Spleen (tissue), 11 donors: Measurements from ENCODE around the gene FAM20C. TPM values are rescaled to one million over a fixed set of nuclear protein-coding genes. Genes with fewer than 3 reads are reported as not detected.

Source experiments
- DNase-seq: peaks from one replicate; pipeline ENCODE4 v3.0.0-alpha.2; 2020
- H3K27ac ChIP-seq, 8 donors: fragments of 200-600 bp; sonication (generic) in 7 of 8; 1 replicate in 4 of 8; 2 replicates in 4 of 8; pipeline versions ENCODE4 v1.5.0 to v1.8.0; 2016 to 2021; ENCODE audit warnings: inconsistent platforms in 4 of 8, mild to moderate bottlenecking in 4 of 8, moderate library complexity in 1 of 8
- H3K27me3 ChIP-seq, 7 donors: fragments of 200-600 bp; sonication (generic) in 6 of 7; replicated peaks in 1 of 7; 1 replicate in 4 of 7; 2 replicates in 3 of 7; pipeline versions ENCODE4 v1.5.0 to v1.8.0; 2016 to 2021; ENCODE audit warnings: inconsistent platforms in 3 of 7, mild to moderate bottlenecking in 1 of 7
- H3K36me3 ChIP-seq, 6 donors: fragments of 200-600 bp; sonication (generic) in 5 of 6; 1 replicate in 4 of 6; 2 replicates in 2 of 6; pipeline versions ENCODE4 v1.5.0 to v1.8.0; 2016 to 2021; ENCODE audit warnings: inconsistent platforms in 2 of 6
- H3K4me1 ChIP-seq, 6 donors: fragments of 200-600 bp; sonication (generic) in 5 of 6; 1 replicate in 3 of 6; 2 replicates in 3 of 6; pipeline versions ENCODE4 v1.5.0 to v1.8.0; 2016 to 2021; ENCODE audit warnings: inconsistent platforms in 3 of 6
- H3K4me3 ChIP-seq, 8 donors: fragments of 200-600 bp; sonication (generic) in 7 of 8; 1 replicate in 4 of 8; 2 replicates in 4 of 8; pipeline versions ENCODE4 v1.5.0 to v1.8.0; 2016 to 2021; ENCODE audit warnings: inconsistent platforms in 4 of 8, mild to moderate bottlenecking in 4 of 8, moderate library complexity in 2 of 8
- H3K9me3 ChIP-seq, 8 donors: fragments of 200-600 bp; sonication (generic) in 7 of 8; 1 replicate in 4 of 8; 2 replicates in 4 of 8; pipeline versions ENCODE4 v1.5.0 to v1.8.0; 2016 to 2021; ENCODE audit warnings: inconsistent platforms in 4 of 8
- CTCF ChIP-seq, 11 experiments: fragments of 200-600 bp in 7 of 11; fragments of 450-650 bp in 4 of 11; sonication (generic) in 4 of 11; IDR thresholded peaks in 8 of 11; conservative IDR thresholded peaks in 3 of 11; 1 replicate in 7 of 11; 2 replicates in 4 of 11; pipeline versions ENCODE4 v1.4.0 to v1.8.0; 2016 to 2021; ENCODE audit warnings: antibody characterized with exemption in 11 of 11, inconsistent platforms in 4 of 11, mild to moderate bottlenecking in 1 of 11
- POLR2A ChIP-seq, 3 donors: fragments of 450-650 bp; IDR thresholded peaks; one replicate each; pipeline ENCODE4 v1.5.1; 2017; ENCODE audit warnings: antibody characterized with exemption in 3 of 3, mild to moderate bottlenecking in 1 of 3
- POLR2AphosphoS5 ChIP-seq, 3 donors: sonication (generic); formaldehyde crosslinking; IDR thresholded peaks; one replicate each; pipeline ENCODE4 v1.5.1; 2017; ENCODE audit warnings: antibody characterized with exemption in 3 of 3
- WGBS, 5 donors: extraction: QIAGEN DNeasy Blood & Tissue Kit in 3 of 5; methylation state at CpG; one replicate each; pipeline versions ENCODE4 v1.1.5 to v1.1.7; 2013 to 2018; 5-methylcytosine and 5-hydroxymethylcytosine counted together
- intact Hi-C: fragments of 100-400 bp; cut with DNase I; formaldehyde crosslinking; loops from one replicate; pipeline ENCODE4 v1.15.0; 2023; ENCODE audit warnings: low total_unique reads
- polyA plus RNA-seq, 3 donors: library from polyadenylated mRNA; stranded (reverse); fragments of 200-250 nt; gene quantifications; one replicate each; pipeline ENCODE4 v1.2.1, GENCODE V29; 2013
- total RNA-seq, 7 donors: library from RNA; depleted of rRNA in 3 of 7; stranded (reverse); fragments of >200 nt in 3 of 7; fragmentation: NEBNext Ultra II Directional in 4 of 7; extraction: Animal tissue kit (Norgen Biotek cat#: 25700) in 4 of 7; gene quantifications; one replicate each; pipeline versions ENCODE4 v1.1.0 to v1.2.1, GENCODE V29; 2016 to 2021
- donor health status: healthy with polysubstance abuse.
- donor health status: DM: no; HTN: no; CAD: no; lungs with moderate emphysema.
- donor health status: DM: no; HTN: no; CAD: no.
- donor health status: Bipolar disorder and iron deficiency.
- donor health status: healthy.
- donor health status: DM: no; HTN: no; CAD: no.
- donor health status: DM: yes; HTN: yes; CAD: no.

Gene FAM20C
- total and polyA plus RNA-seq, 10 donors, result 6.9 to 27.3 (median 14.6) TPM

- Histone ChIP-seq H3K27me3 (peaks cover 0 to 15% (median 0%) of the 10 kb centered on the region in 7 donors), H3K36me3 (no peaks in the 10 kb centered on the region), H3K9me3 (no peaks in the 10 kb centered on the region), H3K27ac (peak overlapping the region in 3 of 8 donors; percentile 62 to 75 (median 71)), H3K4me1 (peaks cover 0 to 28% (median 6%) of the 10 kb centered on the region in 6 donors), H3K4me3 (no peak overlapping the region)
- WGBS, 5 donors, result 82 to 87% (median 86%) methylated on average over 38 to 43 of the region's 43 CpGs
- no peak for DNase-seq
- TF ChIP-seq POLR2AphosphoS5 (IDR thresholded peaks at IDR 0.05), result peak in 1 of 3 donors; percentile 3
- no peak for TF ChIP-seq POLR2A (IDR thresholded peaks at IDR 0.05)
- intact Hi-C loops, result no loop called here
Observed at GRCh38 chr7:232410-233248, 40.3 kb downstream of the FAM20C start.

- 63 to 72% (median 64%) methylated on average over 22 to 27 of the region's 27 CpGs for WGBS, 5 donors
- intact Hi-C loops, result no loop called here
- Histone ChIP-seq H3K4me1 (peaks cover 0 to 28% (median 6%) of the 10 kb centered on the region in 6 donors), H3K27me3 (peaks cover 0 to 15% (median 0%) of the 10 kb centered on the region in 7 donors), H3K27ac (peak overlapping the region in 7 of 8 donors; percentile 61 to 75 (median 64)), H3K36me3 (no peaks in the 10 kb centered on the region), H3K9me3 (no peaks in the 10 kb centered on the region), H3K4me3 (no peak overlapping the region)
- no peak for DNase-seq
- no peak for TF ChIP-seq POLR2A (IDR thresholded peaks at IDR 0.05)
- TF ChIP-seq POLR2AphosphoS5 (IDR thresholded peaks at IDR 0.05), result peak in 1 of 3 donors; percentile 13
- TF ChIP-seq CTCF (IDR thresholded peaks at IDR 0.05 in 8 of 11, conservative IDR thresholded peaks at IDR 0.05 in 3 of 11), result no peak
Observed at GRCh38 chr7:233249-234035, 41.1 kb downstream of the FAM20C start.

- Histone ChIP-seq H3K4me1 (peaks cover 0 to 28% (median 6%) of the 10 kb centered on the region in 6 donors), H3K9me3 (no peaks in the 10 kb centered on the region), H3K27me3 (peaks cover 0 to 15% (median 0%) of the 10 kb centered on the region in 7 donors), H3K4me3 (no peak overlapping the region), H3K36me3 (no peaks in the 10 kb centered on the region), H3K27ac (peak overlapping the region in 7 of 8 donors; percentile 61 to 75 (median 64))
- intact Hi-C loops, result no loop called here
- no peak for DNase-seq
- TF ChIP-seq POLR2AphosphoS5 (IDR thresholded peaks at IDR 0.05) (peak in 1 of 3 donors; percentile 12), CTCF (IDR thresholded peaks at IDR 0.05 in 8 of 11, conservative IDR thresholded peaks at IDR 0.05 in 3 of 11) (no peak), POLR2A (IDR thresholded peaks at IDR 0.05) (no peak)
- 69 to 84% (median 78%) methylated on average over 11 to 33 of the region's 33 CpGs for WGBS, 5 donors
Observed at GRCh38 chr7:234051-234707, 41.8 kb downstream of the FAM20C start.
